ENCODE data around the gene PHF21B.

DNA sequence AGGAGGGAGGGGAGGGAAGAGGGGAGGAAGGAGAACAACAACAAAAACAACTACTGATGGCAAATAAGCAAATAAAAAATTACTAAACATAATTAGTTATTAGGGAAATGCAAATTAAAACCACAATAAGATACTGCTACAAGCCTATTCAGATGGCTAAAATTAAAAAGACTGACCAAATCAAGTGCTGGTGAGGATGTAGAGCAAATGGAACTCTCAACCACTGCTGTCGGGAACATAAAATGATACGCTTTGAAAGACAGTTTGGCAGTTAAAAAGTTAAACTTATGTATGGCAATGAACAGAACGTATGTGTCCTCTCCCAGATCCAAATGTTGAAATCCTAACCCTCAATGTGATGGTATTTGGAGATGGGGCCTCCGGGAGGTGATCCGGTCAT lies 85.7 kb downstream of the PHF21B start:
- TF ChIP-seq, protein P1, sequence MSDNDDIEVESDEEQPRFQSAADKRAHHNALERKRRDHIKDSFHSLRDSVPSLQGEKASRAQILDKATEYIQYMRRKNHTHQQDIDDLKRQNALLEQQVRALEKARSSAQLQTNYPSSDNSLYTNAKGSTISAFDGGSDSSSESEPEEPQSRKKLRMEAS (IDR thresholded peaks at IDR 0.05): no peak
- TF ChIP-seq FOXM1 (IDR thresholded peaks at IDR 0.05; ENCODE audit: borderline replicate concordance, low read depth) (no peak), CEBPB (IDR thresholded peaks at IDR 0.05) (no peak)

Data from Ishikawa (cell line).